Endodermal cell (in vitro differentiated cells): ENCODE measurements around the gene HOXA11. TPM values are rescaled to one million over a fixed set of nuclear protein-coding genes. Genes with fewer than 3 reads are reported as not detected.

ENCODE experiments used
- DNase-seq: peaks from one replicate; pipeline ENCODE4 v3.0.0-alpha.2; 2017
- H3K27ac ChIP-seq: 2 replicates; pipeline ENCODE4 v1.5.1; 2013; ENCODE audit warnings: mild to moderate bottlenecking, low read depth, low read length, moderate library complexity
- H3K27me3 ChIP-seq: 2 replicates; pipeline ENCODE4 v1.6.1; 2013; ENCODE audit warnings: mild to moderate bottlenecking, low read length, moderate library complexity; ENCODE audit not compliant: insufficient read depth, control insufficient read depth, poor library complexity, severe bottlenecking
- H3K36me3 ChIP-seq: 2 replicates; pipeline ENCODE4 v1.7.0; 2013; ENCODE audit warnings: mild to moderate bottlenecking, low read length, moderate library complexity; ENCODE audit not compliant: control insufficient read depth, insufficient read depth
- H3K4me1 ChIP-seq: one replicate; pipeline ENCODE4 v1.7.0; 2013; ENCODE audit warnings: low read length; ENCODE audit not compliant: control insufficient read depth, insufficient read depth
- H3K4me3 ChIP-seq: 2 replicates; pipeline ENCODE4 v1.5.1; 2013; ENCODE audit warnings: mild to moderate bottlenecking, low read length, moderate library complexity
- H3K9ac ChIP-seq: 2 replicates; pipeline ENCODE4 v1.6.1; 2013; ENCODE audit warnings: mild to moderate bottlenecking, low read length, moderate library complexity; ENCODE audit not compliant: poor library complexity, severe bottlenecking; ENCODE audit errors: extremely low read depth
- H3K9me3 ChIP-seq: 2 replicates; pipeline ENCODE4 v1.6.1; 2013; ENCODE audit warnings: mild to moderate bottlenecking, low read length, moderate library complexity; ENCODE audit not compliant: control insufficient read depth
- H3K27ac Mint-ChIP-seq: 2 replicates; pipeline ENCODE4 v1.8.0; 2020; ENCODE audit warnings: mixed read lengths
- H3K27me3 Mint-ChIP-seq: 2 replicates; pipeline ENCODE4 v1.8.0; 2021; ENCODE audit warnings: mild to moderate bottlenecking, mixed read lengths; ENCODE audit not compliant: insufficient read depth
- H3K36me3 Mint-ChIP-seq: 2 replicates; pipeline ENCODE4 v1.8.0; 2020; ENCODE audit warnings: low read depth, mixed read lengths
- H3K4me1 Mint-ChIP-seq: 2 replicates; pipeline ENCODE4 v1.8.0; 2020; ENCODE audit warnings: mixed read lengths
- H3K4me3 Mint-ChIP-seq: 2 replicates; pipeline ENCODE4 v1.8.0; 2020; ENCODE audit warnings: mild to moderate bottlenecking, moderate library complexity, mixed read lengths
- H3K9me3 Mint-ChIP-seq: 2 replicates; pipeline ENCODE4 v1.8.0; 2020; ENCODE audit warnings: mild to moderate bottlenecking, mixed read lengths
- CTCF ChIP-seq: fragments of 200-600 bp; sonication (generic); conservative IDR thresholded peaks from 2 replicates; pipeline ENCODE4 v1.5.0; 2021; ENCODE audit warnings: antibody characterized with exemption, mild to moderate bottlenecking
- whole genome bisulfite sequencing, 2 experiments: methylation state at CpG; one replicate each; pipeline versions ENCODE4 v1.1.5 to v1.1.7; 2013; ENCODE audit warnings: missing lambda C conversion rate in 2 of 2, mixed read lengths in 1 of 2; ENCODE audit not compliant: insufficient coverage in 1 of 2, insufficient read length in 1 of 2; 5-methylcytosine and 5-hydroxymethylcytosine counted together
- total RNA-seq, 2 donors: library from RNA; stranded (reverse); fragmentation: NEBNext Ultra II Directional in 1 of 2; extraction: Animal tissue kit (Norgen Biotek cat#: 25700) in 1 of 2; gene quantifications; 2 replicates in 1 of 2; 3 replicates in 1 of 2; pipeline ENCODE4 v1.2.1, GENCODE V29; 2021

The HOXA11 gene
- total RNA-seq, 2 donors from 2014 or later = not detected

DNA sequence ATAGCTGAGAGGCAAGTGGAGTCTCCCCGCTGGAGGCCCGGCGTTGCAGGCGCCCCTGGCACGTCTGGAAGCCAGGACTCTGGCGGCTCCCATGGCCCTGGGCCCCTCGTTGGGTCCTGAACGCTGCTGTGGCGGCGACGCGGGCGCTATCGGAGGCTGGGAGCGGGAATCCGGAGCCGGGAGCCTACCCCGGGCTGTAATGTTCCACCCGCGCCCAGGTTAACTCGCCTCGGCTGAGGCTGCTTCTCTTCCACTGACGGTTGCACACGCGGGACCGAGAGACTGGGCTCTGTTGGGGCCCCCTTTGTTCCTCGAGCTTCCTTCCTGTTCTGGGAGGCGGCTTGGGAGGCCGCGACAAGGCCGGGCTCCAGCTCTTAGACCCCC, 40.3 kb downstream of the HOXA11 start:
- H3K27ac Mint-ChIP-seq = no peak overlapping the region
- no peak overlapping the region for H3K4me3 Mint-ChIP-seq
- 20 to 28% methylated on average over 21 to 31 of the region's 31 CpGs for WGBS, 2 experiments
- peaks cover 16% of the 10 kb centered on the region for H3K9me3 ChIP-seq
- H3K36me3 ChIP-seq = no peaks in the 10 kb centered on the region
- H3K27me3 Mint-ChIP-seq = peaks cover 100% of the 10 kb centered on the region
- DNase-seq = peak; percentile 55
- peaks cover 100% of the 10 kb centered on the region for H3K27me3 ChIP-seq
- no peaks in the 10 kb centered on the region for H3K4me1 ChIP-seq
- H3K4me1 Mint-ChIP-seq = peaks cover 10% of the 10 kb centered on the region
- H3K9ac ChIP-seq = no peak overlapping the region
- TF ChIP-seq CTCF = no peak
- H3K4me3 ChIP-seq = no peak overlapping the region
- peaks cover 15% of the 10 kb centered on the region for H3K9me3 Mint-ChIP-seq
- H3K27ac ChIP-seq = no peak overlapping the region
- H3K36me3 Mint-ChIP-seq = no peaks in the 10 kb centered on the region

GRCh38 chr7:27143950-27144780, 40.9 kb downstream of the HOXA11 start:
- DNase-seq = no peak
- peaks cover 15% of the 10 kb centered on the region for H3K9me3 Mint-ChIP-seq
- H3K9me3 ChIP-seq = peaks cover 16% of the 10 kb centered on the region
- H3K36me3 ChIP-seq = no peaks in the 10 kb centered on the region
- no peak overlapping the region for H3K27ac Mint-ChIP-seq
- WGBS, 2 experiments = 41 to 52% methylated on average over 22 to 40 of the region's 40 CpGs
- H3K4me1 Mint-ChIP-seq = peaks cover 11% of the 10 kb centered on the region
- H3K4me3 ChIP-seq = no peak overlapping the region
- H3K27me3 Mint-ChIP-seq = peaks cover 100% of the 10 kb centered on the region
- H3K4me1 ChIP-seq = no peaks in the 10 kb centered on the region
- no peak overlapping the region for H3K9ac ChIP-seq
- H3K27ac ChIP-seq = no peak overlapping the region
- H3K27me3 ChIP-seq = peaks cover 100% of the 10 kb centered on the region
- no peaks in the 10 kb centered on the region for H3K36me3 Mint-ChIP-seq
- TF ChIP-seq CTCF = peak; percentile 8
- peak overlapping the region; percentile 54 for H3K4me3 Mint-ChIP-seq

GRCh38 chr7:27143023-27143949, 41.7 kb downstream of the HOXA11 start, which contains the start of gene HOXA5:
Gene HOXA5 (minus strand): TSS chr7:27143681. CDS start chr7:27143607, 74 bp downstream.
- H3K9me3 ChIP-seq = peaks cover 16% of the 10 kb centered on the region
- peak within 1 kb of the TSS; percentile 86 for H3K4me3 ChIP-seq
- H3K4me1 Mint-ChIP-seq = peaks cover 11% of the 10 kb centered on the region
- H3K4me3 Mint-ChIP-seq = peak within 1 kb of the TSS; percentile 54
- WGBS, 2 experiments = 1% methylated on average over 37 to 86 of the region's 86 CpGs
- H3K9me3 Mint-ChIP-seq = peaks cover 15% of the 10 kb centered on the region
- peaks cover 100% of the 10 kb centered on the region for H3K27me3 ChIP-seq
- DNase-seq = peak; percentile 94
- peaks cover 100% of the 10 kb centered on the region for H3K27me3 Mint-ChIP-seq
- no peak within 1 kb of the TSS for H3K27ac Mint-ChIP-seq
- no peak within 1 kb of the TSS for H3K9ac ChIP-seq
- no peaks in the 10 kb centered on the region for H3K36me3 ChIP-seq
- no peaks in the 10 kb centered on the region for H3K36me3 Mint-ChIP-seq
- peak; percentile 92 for TF ChIP-seq CTCF
- H3K4me1 ChIP-seq = no peaks in the 10 kb centered on the region
- H3K27ac ChIP-seq = no peak within 1 kb of the TSS
